ENCODE results near the gene SERPINB6. TPM values are rescaled to one million over a fixed set of nuclear protein-coding genes. Genes with fewer than 3 reads are reported as not detected.

Gene SERPINB6
- total RNA-seq, 1 experiment from 2014 or later, result 39.0 TPM

DNA sequence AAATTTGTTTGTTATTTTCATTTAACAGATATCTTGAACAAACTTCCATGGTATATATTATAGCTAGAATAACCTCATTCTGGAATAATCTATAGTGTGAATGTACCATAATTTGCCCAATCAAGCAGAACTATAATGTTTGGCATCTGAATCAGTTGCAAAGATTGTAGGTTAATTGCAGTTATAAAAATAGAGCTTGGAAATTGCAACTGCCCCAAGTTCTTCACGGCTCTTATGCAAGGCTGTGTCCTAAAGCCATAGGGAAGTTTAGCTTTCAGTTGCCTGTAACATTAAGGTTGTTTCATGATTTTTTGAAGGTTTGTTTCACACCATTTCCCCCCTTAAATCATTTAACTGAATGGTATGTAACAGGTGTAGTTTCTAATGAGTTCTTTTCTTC is 47.7 kb upstream of the SERPINB6 start:
- Mint-ChIP-seq H3K36me3 (ENCODE audit: insufficient read depth in 1 of 3, low read depth in 3 of 3) (peaks cover 54 to 85% (median 68%) of the 10 kb centered on the region in 3 experiments), H3K27me3 (ENCODE audit: low read depth) (no peaks in the 10 kb centered on the region), H3K4me3 (no peak overlapping the region), H3K27ac (peak overlapping the region in 1 of 3 experiments; percentile 14; a peak in 1 of 7 replicates), H3K9me3 (peaks cover 2 to 9% of the 10 kb centered on the region in 2 experiments; a peak in 4 of 5 replicates), H3K4me1 (peaks cover 15% of the 10 kb centered on the region in 2 experiments)
- Histone ChIP-seq H2BK20ac (ENCODE audit: low read depth, low read length, poor library complexity, severe bottlenecking) (no peak overlapping the region), H2BK5ac (ENCODE audit: insufficient read length, low read length) (no peak overlapping the region), H4K8ac (replicated peaks; ENCODE audit: insufficient read length, low read depth, low read length) (no peak overlapping the region), H4K91ac (ENCODE audit: insufficient read length, low read depth, low read length) (no peak overlapping the region), H3K79me1 (ENCODE audit: insufficient read depth, low read depth, low read length, poor library complexity, severe bottlenecking) (no peaks in the 10 kb centered on the region), H3K9ac (ENCODE audit: extremely low read depth, insufficient read length, low read length) (no peak overlapping the region), H3K14ac (ENCODE audit: insufficient read depth, low read length) (no peak overlapping the region), H3K27ac (ENCODE audit: insufficient read length, low read depth, low read length) (no peak overlapping the region), H2AK5ac (ENCODE audit: insufficient read length, low read length) (no peak overlapping the region), H4K5ac (ENCODE audit: insufficient read length, low read depth, low read length) (no peak overlapping the region), H3K4me2 (ENCODE audit: insufficient read depth, insufficient read length, low read length) (no peak overlapping the region), H3T11ph (ENCODE audit: low read length) (no peak overlapping the region), H2BK12ac (ENCODE audit: insufficient read length, low read depth, low read length) (no peak overlapping the region), H4K20me1 (ENCODE audit: control insufficient read depth, insufficient read depth, insufficient read length) (no peaks in the 10 kb centered on the region), H3K9me3 (ENCODE audit: control insufficient read depth, low read depth, low read length) (no peaks in the 10 kb centered on the region), H2BK15ac (ENCODE audit: low read depth, low read length) (no peak overlapping the region), H2AFZ (ENCODE audit: low read length) (no peak overlapping the region), H3K56ac (ENCODE audit: insufficient read length, low read depth, low read length) (no peak overlapping the region), H2BK120ac (ENCODE audit: low read depth, low read length, poor library complexity, severe bottlenecking) (no peak overlapping the region), H3K27me3 (ENCODE audit: insufficient read depth, low read length) (no peaks in the 10 kb centered on the region), H3K18ac (ENCODE audit: insufficient read length, low read depth, low read length) (no peak overlapping the region), H3K23me2 (ENCODE audit: insufficient read length, low read depth, low read length, poor library complexity, severe bottlenecking) (no peaks in the 10 kb centered on the region), H3K23ac (ENCODE audit: insufficient read length, low read depth, low read length) (no peak overlapping the region), H3K4me1 (ENCODE audit: insufficient read depth, low read length) (peaks cover 4% of the 10 kb centered on the region; the same call in 1 of the 2 replicates), H3K4ac (ENCODE audit: low read depth, low read length) (no peak overlapping the region), H3K79me2 (ENCODE audit: insufficient read depth, low read length) (no peaks in the 10 kb centered on the region)
- no peak for DNase-seq
- WGBS (ENCODE audit: extremely low coverage, insufficient read length, low lambda C conversion rate), result no CpG with 5 or more reads among the region's 1 CpG
- TF ChIP-seq CTCF (conservative IDR thresholded peaks at IDR 0.05), result no peak

All from H9 (cell line).